PC-3 (cell line): Measurements from ENCODE around the gene FRMD5. TPM values are rescaled to one million over a fixed set of nuclear protein-coding genes. Genes with fewer than 3 reads are reported as not detected.
A peak's percentile ranks its signal among the peaks of the same experiment; 100 is the strongest.

Source experiments
- ATAC-seq: fragments of 200-7000 bp; cut with Tn5 transposase; 2 replicates; pipeline ENCODE4 v1.9.1; 2020; ENCODE audit warnings: mild to moderate bottlenecking, moderate library complexity
- BruUV-seq: library from RNA; stranded (reverse); fragments of 400-500 nt; replicated peaks from 2 replicates; lab custom pipeline; 2021; lab: Mats Ljungman, UMichigan
- CTCF ChIA-PET: fragments of 300-600 bp; sonication (Branson Sonifier 250); formaldehyde crosslinking; loops from one replicate; lab custom pipeline; 2022; ENCODE audit warnings: antibody characterized with exemption; lab: Charles Lee
- POLR2A ChIA-PET: fragments of 300-600 bp; sonication (Branson Sonifier 250); formaldehyde crosslinking; loops from one replicate; lab custom pipeline; 2022; ENCODE audit warnings: antibody characterized with exemption; ENCODE audit not compliant: unreplicated experiment; lab: Charles Lee
- DNase-seq: peaks from one replicate; pipeline ENCODE4 v3.0.0-alpha.2; 2015
- H2AFZ ChIP-seq: fragments of 300-600 bp; sonication (generic); 2 replicates; pipeline ENCODE4 v1.6.0; 2016; ENCODE audit warnings: antibody characterized with exemption, low read length
- H3F3A ChIP-seq: fragments of 300-600 bp; sonication (generic); one replicate; pipeline ENCODE4 v1.6.0; 2017; ENCODE audit warnings: antibody characterized with exemption, low read length, control low read depth, mild to moderate bottlenecking; ENCODE audit not compliant: unreplicated experiment
- H3K27ac ChIP-seq: fragments of 300-600 bp; sonication (generic); 2 replicates; pipeline ENCODE4 v1.5.1; 2016; ENCODE audit warnings: mild to moderate bottlenecking, low read length
- H3K27me3 ChIP-seq: fragments of 300-600 bp; sonication (generic); 2 replicates; pipeline ENCODE4 v1.6.1; 2016; ENCODE audit warnings: low read length, mixed read lengths
- H3K36me3 ChIP-seq: fragments of 300-600 bp; sonication (generic); 2 replicates; pipeline ENCODE4 v1.6.1; 2016; ENCODE audit warnings: low read depth, mixed run types, low read length, mixed read lengths
- H3K4me1 ChIP-seq: fragments of 300-600 bp; sonication (generic); 2 replicates; pipeline ENCODE4 v1.5.1; 2016; ENCODE audit warnings: low read length; ENCODE audit not compliant: insufficient read depth
- H3K4me2 ChIP-seq: fragments of 300-600 bp; sonication (generic); 2 replicates; pipeline ENCODE4 v1.6.0; 2016; ENCODE audit warnings: low read length
- H3K4me3 ChIP-seq: fragments of 300-600 bp; sonication (generic); 2 replicates; pipeline ENCODE4 v1.5.1; 2016; ENCODE audit warnings: mild to moderate bottlenecking, low read length, mixed read lengths
- H3K79me2 ChIP-seq: fragments of 300-600 bp; sonication (generic); 2 replicates; pipeline ENCODE4 v1.6.1; 2017; ENCODE audit warnings: low read length, mixed read lengths
- H3K9ac ChIP-seq: fragments of 300-600 bp; sonication (generic); 2 replicates; pipeline ENCODE4 v1.6.0; 2016; ENCODE audit warnings: mild to moderate bottlenecking, low read length
- H3K9me2 ChIP-seq: fragments of 300-600 bp; sonication (generic); replicated peaks from 2 replicates; pipeline ENCODE4 v1.6.1; 2016; ENCODE audit warnings: mixed run types, low read length, mixed read lengths
- H3K9me3 ChIP-seq: fragments of 300-600 bp; sonication (generic); 2 replicates; pipeline ENCODE4 v1.6.1; 2016; ENCODE audit warnings: low read length, mixed read lengths
- H4K20me1 ChIP-seq: fragments of 300-600 bp; sonication (generic); 2 replicates; pipeline ENCODE4 v1.6.1; 2016; ENCODE audit warnings: low read length, mixed read lengths
- CTCF ChIP-seq: fragments of 300-600 bp; sonication (generic); conservative IDR thresholded peaks from 2 replicates; pipeline ENCODE4 v1.5.1; 2017; ENCODE audit warnings: antibody characterized with exemption, low read depth, mild to moderate bottlenecking, low read length
- EZH2 ChIP-seq: fragments of 300-600 bp; sonication (generic); IDR thresholded peaks from one replicate; pipeline ENCODE4 v1.6.1; 2017; ENCODE audit warnings: antibody characterized with exemption, mild to moderate bottlenecking, low read length; ENCODE audit not compliant: unreplicated experiment
- EZH2phosphoT487 ChIP-seq: fragments of 300-600 bp; sonication (generic); IDR thresholded peaks from 2 replicates; pipeline ENCODE4 v1.6.1; 2018; ENCODE audit warnings: mild to moderate bottlenecking, antibody characterized with exemption, low read length, borderline replicate concordance
- intact Hi-C: fragments of 100-400 bp; cut with micrococcal nuclease; formaldehyde crosslinking; loops from 2 replicates; pipeline ENCODE4 v1.9.0; 2023
- total RNA-seq: library from RNA; depleted of rRNA; stranded (reverse); fragments of >200 nt; gene quantifications from 2 replicates; pipeline ENCODE4 v1.2.3, GENCODE V29; 2014

Gene FRMD5
- total RNA-seq, 1 experiment from 2014 or later: 8.7 TPM

GRCh38 chr15:44194323-44195150 lies 534 bp downstream of the FRMD5 start:
- peak overlapping the region; percentile 91 for H3K4me2 ChIP-seq
- H3K27ac ChIP-seq: peak overlapping the region; percentile 51
- POLR2A ChIA-PET: interaction anchor here (0.6 to 0.7 kb wide), 2 partner anchors 233 to 370 kb away, joined by 3 to 6 read pairs; partner anchors contain the start of genes CTDSPL2 and MFAP1
- no peaks in the 10 kb centered on the region for H3K27me3 ChIP-seq
- intact Hi-C loops: loop anchor here (1.0 to 2.0 kb wide), 4 partner anchors 21 to 128 kb away; no protein-coding TSS in a partner anchor
- H3K9ac ChIP-seq: peak overlapping the region; percentile 55
- no peak for TF ChIP-seq EZH2phosphoT487
- TF ChIP-seq EZH2: no peak
- 0 out of 2 replicates have a peak, but pooled peaks have one; percentile 25 for TF ChIP-seq CTCF
- ATAC-seq (peak; percentile 54), DNase-seq (peak; percentile 79)
- BruUV-seq: no TSS peak
- peak overlapping the region; percentile 81 for H3K4me3 ChIP-seq
- no peaks in the 10 kb centered on the region for H3F3A ChIP-seq
- CTCF ChIA-PET: interaction anchor here (0.5 to 0.9 kb wide), 5 partner anchors 22 to 248 kb away, joined by 3 to 5 read pairs (median 3); no protein-coding TSS in a partner anchor
- H3K9me3 ChIP-seq: no peaks in the 10 kb centered on the region
- H3K36me3 ChIP-seq: no peaks in the 10 kb centered on the region
- H2AFZ ChIP-seq: peak overlapping the region; percentile 99
- H3K4me1 ChIP-seq: peaks cover 26% of the 10 kb centered on the region
- peaks cover 43% of the 10 kb centered on the region for H3K79me2 ChIP-seq
- no peaks in the 10 kb centered on the region for H3K9me2 ChIP-seq
- H4K20me1 ChIP-seq: no peaks in the 10 kb centered on the region

DNA sequence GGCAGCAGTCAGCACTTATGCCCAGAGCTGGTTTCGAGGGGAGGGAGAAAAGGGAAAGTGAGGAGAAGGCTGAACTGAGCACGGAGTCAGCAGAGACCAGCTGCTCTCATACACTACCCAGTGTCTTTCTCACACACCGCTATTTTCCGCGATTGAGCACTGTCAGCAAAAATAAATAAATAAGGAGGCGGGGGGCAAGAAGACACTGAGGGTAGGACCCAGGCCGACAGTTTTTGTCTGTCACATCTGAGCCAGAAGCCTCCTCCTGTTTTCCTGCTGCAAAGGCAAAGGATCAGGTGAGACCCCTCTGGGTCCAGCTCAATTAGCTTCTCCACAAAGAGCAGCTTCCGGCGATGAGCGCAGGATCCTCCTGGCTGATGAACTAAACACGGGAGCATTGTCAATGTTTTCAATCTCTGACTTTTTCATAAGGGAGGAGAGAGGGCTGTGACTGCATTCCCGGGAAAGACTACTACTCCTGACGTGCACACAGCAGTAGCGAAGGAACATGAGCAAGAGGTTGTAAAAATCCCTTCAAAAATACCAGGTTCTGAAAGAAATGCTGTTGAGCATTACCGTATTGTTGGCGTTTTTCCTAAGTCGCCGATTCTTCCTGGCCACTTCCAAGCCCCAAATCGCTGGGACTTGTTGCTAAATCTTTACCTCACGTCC lies 1.3 kb downstream of the FRMD5 start:
- H3K9ac ChIP-seq: peak overlapping the region; percentile 55
- peak overlapping the region; percentile 87 for H3K4me2 ChIP-seq
- no peaks in the 10 kb centered on the region for H3K9me2 ChIP-seq
- TF ChIP-seq CTCF (no peak), EZH2 (no peak), EZH2phosphoT487 (no peak)
- H3K4me3 ChIP-seq: peak overlapping the region; percentile 81
- ATAC-seq (peak; percentile 4), DNase-seq (peak; percentile 48)
- H2AFZ ChIP-seq: peak overlapping the region; percentile 99
- BruUV-seq: TSS peak; percentile 53
- H4K20me1 ChIP-seq: no peaks in the 10 kb centered on the region
- no peaks in the 10 kb centered on the region for H3K9me3 ChIP-seq
- ChIA-PET POLR2A (interaction anchor here (0.6 kb wide), 1 partner anchor 120 kb away, joined by 5 read pairs; no protein-coding TSS in a partner anchor), CTCF (interaction anchor here (0.9 kb wide), 1 partner anchor 248 kb away, joined by 3 read pairs; no protein-coding TSS in a partner anchor)
- H3K27me3 ChIP-seq: no peaks in the 10 kb centered on the region
- H3K27ac ChIP-seq: peak overlapping the region; percentile 51
- H3K4me1 ChIP-seq: peaks cover 20% of the 10 kb centered on the region
- intact Hi-C loops: loop anchor here (2.0 kb wide), 1 partner anchor 91 kb away; no protein-coding TSS in a partner anchor
- H3K79me2 ChIP-seq: peaks cover 50% of the 10 kb centered on the region
- H3F3A ChIP-seq: no peaks in the 10 kb centered on the region
- H3K36me3 ChIP-seq: no peaks in the 10 kb centered on the region
